Parietal lobe (tissue), 2 donors: Measurements from ENCODE around the gene RXRB. TPM values are rescaled to one million over a fixed set of nuclear protein-coding genes. Genes with fewer than 3 reads are reported as not detected.

Experiments used
- small RNA-seq: library from RNA; depleted of rRNA; stranded (forward); fragments of <200 nt; gene quantifications from one replicate; pipeline ENCODE3, GENCODE V24; 2014; ENCODE audit warnings: low replicate concordance
- total RNA-seq: library from RNA; depleted of rRNA; stranded (reverse); fragments of >200 nt; gene quantifications from one replicate; pipeline ENCODE4 v1.2.3, GENCODE V29; 2014

The RXRB gene
- 33.2 TPM for total RNA-seq

GRCh38 chr6:33200219-33201146 lies at the start of gene RXRB, which contains the start of gene SLC39A7:
Gene RXRB, minus strand, starts transcription at chr6:33200665. Its CDS starts 189 bp downstream, at chr6:33200476.
Gene SLC39A7, plus strand, starts transcription at chr6:33200867. Its CDS starts 379 bp downstream, at chr6:33201246.

GRCh38 chr6:33208091-33208967 lies 7.9 kb upstream of the RXRB start, which contains the start of gene RING1:
Gene RING1, plus strand, starts transcription at chr6:33208500. Its CDS starts 323 bp downstream, at chr6:33208823.

GRCh38 chr6:33204415-33205190 lies 4.1 kb upstream of the RXRB start, which contains the start of gene HSD17B8:
Gene HSD17B8, plus strand, starts transcription at chr6:33204655. Its CDS starts 14 bp downstream, at chr6:33204669.

GRCh38 chr6:33192105-33192646 lies 8.3 kb downstream of the RXRB start, which contains the start of gene COL11A2:
Gene COL11A2, minus strand, starts transcription at chr6:33192467. Its CDS starts 227 bp downstream, at chr6:33192240.

Small RNA genes lying within 50 kb of the gene (small RNA-seq; reads per million reads assigned to genes)
- gene MIR219A1, result 1.3 reads per million, percentile 74 among the genes with 10 or more reads in this experiment
- gene RNY4P10, result 0.52 reads per million, percentile 46 among the genes with 10 or more reads in this experiment

Other genes starting within 250 kb of the RXRB start
- gene HLA-DMA, start 247.6 kb downstream of the RXRB start, total RNA-seq, result 1.6 TPM
- 124 TPM for gene BRD2, start 232.1 kb downstream of the RXRB start, total RNA-seq
- 0.31 TPM for gene HLA-DOA, start 191.1 kb downstream of the RXRB start, total RNA-seq
- gene HLA-DPA1, start 127.0 kb downstream of the RXRB start, total RNA-seq, result 0.94 TPM
- gene HLA-DPB1, start 124.7 kb downstream of the RXRB start, total RNA-seq, result 1.9 TPM
- 3.4 TPM for gene COL11A2, start 8.2 kb downstream of the RXRB start, total RNA-seq
- gene SLC39A7, start 202 bp upstream of the RXRB start, total RNA-seq, result 36.9 TPM
- gene HSD17B8, start 4.0 kb upstream of the RXRB start, total RNA-seq, result 4.4 TPM
- 21.9 TPM for gene RING1, start 7.8 kb upstream of the RXRB start, total RNA-seq
- gene VPS52, start 71.2 kb upstream of the RXRB start, total RNA-seq, result 47.6 TPM
- 3,808 TPM for gene RPS18, start 71.4 kb upstream of the RXRB start, total RNA-seq
- gene B3GALT4, start 76.5 kb upstream of the RXRB start, total RNA-seq, result 12.8 TPM
- 39.4 TPM for gene WDR46, start 88.6 kb upstream of the RXRB start, total RNA-seq
- gene PFDN6, start 88.9 kb upstream of the RXRB start, total RNA-seq, result 18.5 TPM
- gene RGL2, start 98.3 kb upstream of the RXRB start, total RNA-seq, result 22.8 TPM
- gene TAPBP, start 113.4 kb upstream of the RXRB start, total RNA-seq, result 12.2 TPM
- 24.7 TPM for gene ZBTB22, start 117.1 kb upstream of the RXRB start, total RNA-seq
- 25.0 TPM for gene DAXX, start 122.3 kb upstream of the RXRB start, total RNA-seq
- gene KIFC1, start 191.2 kb upstream of the RXRB start, total RNA-seq, result 7.8 TPM
- 32.9 TPM for gene PHF1, start 210.3 kb upstream of the RXRB start, total RNA-seq
- 59.8 TPM for gene CUTA, start 217.4 kb upstream of the RXRB start, total RNA-seq
- 48.8 TPM for gene SYNGAP1, start 219.4 kb upstream of the RXRB start, total RNA-seq